Measurements from ENCODE around the gene SESN1.

SESN1 gene

DNA sequence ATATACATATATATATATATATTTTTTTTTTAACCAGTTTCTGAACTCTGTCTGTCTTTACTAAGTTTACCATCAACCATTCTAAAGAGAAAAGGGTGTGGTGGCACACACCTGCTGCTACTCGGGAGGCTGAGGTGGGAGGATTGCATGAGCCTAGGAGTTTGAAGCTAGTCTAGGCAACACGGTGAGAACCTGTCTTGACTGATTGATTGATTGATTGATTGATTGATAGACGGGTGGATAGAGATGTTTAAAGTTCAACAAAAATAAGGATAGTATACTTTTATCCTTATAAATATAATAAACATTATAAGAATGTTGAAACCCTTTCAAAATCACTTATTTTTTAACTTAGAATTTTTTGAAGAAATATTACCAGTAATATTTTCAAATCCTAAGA is 30.9 kb upstream of the SESN1 start (continued):
- TF ChIP-seq, protein P1, sequence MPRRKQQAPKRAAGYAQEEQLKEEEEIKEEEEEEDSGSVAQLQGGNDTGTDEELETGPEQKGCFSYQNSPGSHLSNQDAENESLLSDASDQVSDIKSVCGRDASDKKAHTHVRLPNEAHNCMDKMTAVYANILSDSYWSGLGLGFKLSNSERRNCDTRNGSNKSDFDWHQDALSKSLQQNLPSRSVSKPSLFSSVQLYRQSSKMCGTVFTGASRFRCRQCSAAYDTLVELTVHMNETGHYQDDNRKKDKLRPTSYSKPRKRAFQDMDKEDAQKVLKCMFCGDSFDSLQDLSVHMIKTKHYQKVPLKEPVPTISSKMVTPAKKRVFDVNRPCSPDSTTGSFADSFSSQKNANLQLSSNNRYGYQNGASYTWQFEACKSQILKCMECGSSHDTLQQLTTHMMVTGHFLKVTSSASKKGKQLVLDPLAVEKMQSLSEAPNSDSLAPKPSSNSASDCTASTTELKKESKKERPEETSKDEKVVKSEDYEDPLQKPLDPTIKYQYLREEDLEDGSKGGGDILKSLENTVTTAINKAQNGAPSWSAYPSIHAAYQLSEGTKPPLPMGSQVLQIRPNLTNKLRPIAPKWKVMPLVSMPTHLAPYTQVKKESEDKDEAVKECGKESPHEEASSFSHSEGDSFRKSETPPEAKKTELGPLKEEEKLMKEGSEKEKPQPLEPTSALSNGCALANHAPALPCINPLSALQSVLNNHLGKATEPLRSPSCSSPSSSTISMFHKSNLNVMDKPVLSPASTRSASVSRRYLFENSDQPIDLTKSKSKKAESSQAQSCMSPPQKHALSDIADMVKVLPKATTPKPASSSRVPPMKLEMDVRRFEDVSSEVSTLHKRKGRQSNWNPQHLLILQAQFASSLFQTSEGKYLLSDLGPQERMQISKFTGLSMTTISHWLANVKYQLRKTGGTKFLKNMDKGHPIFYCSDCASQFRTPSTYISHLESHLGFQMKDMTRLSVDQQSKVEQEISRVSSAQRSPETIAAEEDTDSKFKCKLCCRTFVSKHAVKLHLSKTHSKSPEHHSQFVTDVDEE (CRISPR knock-in tag; IDR thresholded peaks at IDR 0.05): no peak
- TF ChIP-seq ZNF8 (CRISPR knock-in tag; IDR thresholded peaks at IDR 0.05) (no peak), RARB (CRISPR knock-in tag; IDR thresholded peaks at IDR 0.05) (no peak), ARNTL (CRISPR knock-in tag; IDR thresholded peaks at IDR 0.05; ENCODE audit: borderline replicate concordance, low read depth) (no peak), PPARA (CRISPR knock-in tag; IDR thresholded peaks at IDR 0.05; ENCODE audit: borderline replicate concordance) (no peak)

DNA sequence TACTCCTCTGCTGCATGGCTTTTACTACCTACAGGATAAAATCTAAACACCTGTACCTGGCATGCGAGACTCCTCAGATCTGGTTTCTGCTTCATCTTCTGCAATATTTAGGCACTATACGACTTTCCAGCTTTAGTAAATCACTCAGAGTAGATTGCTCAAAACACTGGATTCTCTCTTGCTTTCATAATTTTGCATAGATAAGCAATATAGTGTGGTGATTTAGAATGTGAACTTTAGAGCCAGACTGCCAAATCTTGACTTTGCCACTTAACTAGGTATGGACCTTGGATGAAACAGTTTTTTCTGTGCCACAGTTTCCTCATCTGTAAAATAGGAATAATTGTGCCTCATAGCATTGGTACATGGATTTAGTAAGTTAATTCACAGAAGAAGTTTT is 29.6 kb upstream of the SESN1 start:
- ATAC-seq: no peak
- no peak for TF ChIP-seq GLIS3 (CRISPR knock-in tag; IDR thresholded peaks at IDR 0.05)
- TF ChIP-seq ZNF70 (CRISPR knock-in tag; IDR thresholded peaks at IDR 0.05): no peak
- TF ChIP-seq, protein P2, sequence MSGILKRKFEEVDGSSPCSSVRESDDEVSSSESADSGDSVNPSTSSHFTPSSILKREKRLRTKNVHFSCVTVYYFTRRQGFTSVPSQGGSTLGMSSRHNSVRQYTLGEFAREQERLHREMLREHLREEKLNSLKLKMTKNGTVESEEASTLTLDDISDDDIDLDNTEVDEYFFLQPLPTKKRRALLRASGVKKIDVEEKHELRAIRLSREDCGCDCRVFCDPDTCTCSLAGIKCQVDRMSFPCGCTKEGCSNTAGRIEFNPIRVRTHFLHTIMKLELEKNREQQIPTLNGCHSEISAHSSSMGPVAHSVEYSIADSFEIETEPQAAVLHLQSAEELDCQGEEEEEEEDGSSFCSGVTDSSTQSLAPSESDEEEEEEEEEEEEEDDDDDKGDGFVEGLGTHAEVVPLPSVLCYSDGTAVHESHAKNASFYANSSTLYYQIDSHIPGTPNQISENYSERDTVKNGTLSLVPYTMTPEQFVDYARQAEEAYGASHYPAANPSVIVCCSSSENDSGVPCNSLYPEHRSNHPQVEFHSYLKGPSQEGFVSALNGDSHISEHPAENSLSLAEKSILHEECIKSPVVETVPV (CRISPR knock-in tag; IDR thresholded peaks at IDR 0.05): no peak
- TF ChIP-seq RARB (CRISPR knock-in tag; IDR thresholded peaks at IDR 0.05): no peak
- TF ChIP-seq BACH2 (CRISPR knock-in tag; IDR thresholded peaks at IDR 0.05; ENCODE audit: borderline replicate concordance): no peak
- TF ChIP-seq, protein P1 (CRISPR knock-in tag; IDR thresholded peaks at IDR 0.05): no peak
- TF ChIP-seq TCF4 (CRISPR knock-in tag; IDR thresholded peaks at IDR 0.05; ENCODE audit: borderline replicate concordance): no peak
- no peak for TF ChIP-seq OSR1 (CRISPR knock-in tag; IDR thresholded peaks at IDR 0.05)
- no peak for TF ChIP-seq ESRRG (CRISPR knock-in tag; IDR thresholded peaks at IDR 0.05)
- TF ChIP-seq ZFP30 (CRISPR knock-in tag; IDR thresholded peaks at IDR 0.05): no peak
- no peak for TF ChIP-seq PPARA (CRISPR knock-in tag; IDR thresholded peaks at IDR 0.05; ENCODE audit: borderline replicate concordance)
- TF ChIP-seq SNAI2 (CRISPR knock-in tag; IDR thresholded peaks at IDR 0.05): no peak
- TF ChIP-seq, protein P3, sequence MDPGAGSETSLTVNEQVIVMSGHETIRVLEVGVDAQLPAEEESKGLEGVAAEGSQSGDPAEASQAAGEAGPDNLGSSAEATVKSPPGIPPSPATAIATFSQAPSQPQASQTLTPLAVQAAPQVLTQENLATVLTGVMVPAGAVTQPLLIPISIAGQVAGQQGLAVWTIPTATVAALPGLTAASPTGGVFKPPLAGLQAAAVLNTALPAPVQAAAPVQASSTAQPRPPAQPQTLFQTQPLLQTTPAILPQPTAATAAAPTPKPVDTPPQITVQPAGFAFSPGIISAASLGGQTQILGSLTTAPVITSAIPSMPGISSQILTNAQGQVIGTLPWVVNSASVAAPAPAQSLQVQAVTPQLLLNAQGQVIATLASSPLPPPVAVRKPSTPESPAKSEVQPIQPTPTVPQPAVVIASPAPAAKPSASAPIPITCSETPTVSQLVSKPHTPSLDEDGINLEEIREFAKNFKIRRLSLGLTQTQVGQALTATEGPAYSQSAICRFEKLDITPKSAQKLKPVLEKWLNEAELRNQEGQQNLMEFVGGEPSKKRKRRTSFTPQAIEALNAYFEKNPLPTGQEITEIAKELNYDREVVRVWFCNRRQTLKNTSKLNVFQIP (CRISPR knock-in tag; IDR thresholded peaks at IDR 0.05; ENCODE audit: borderline replicate concordance, low read depth): no peak
- TF ChIP-seq ZNF8 (CRISPR knock-in tag; IDR thresholded peaks at IDR 0.05): no peak
- TF ChIP-seq TOX (CRISPR knock-in tag; IDR thresholded peaks at IDR 0.05; ENCODE audit: borderline replicate concordance): no peak
- TF ChIP-seq, protein P4, sequence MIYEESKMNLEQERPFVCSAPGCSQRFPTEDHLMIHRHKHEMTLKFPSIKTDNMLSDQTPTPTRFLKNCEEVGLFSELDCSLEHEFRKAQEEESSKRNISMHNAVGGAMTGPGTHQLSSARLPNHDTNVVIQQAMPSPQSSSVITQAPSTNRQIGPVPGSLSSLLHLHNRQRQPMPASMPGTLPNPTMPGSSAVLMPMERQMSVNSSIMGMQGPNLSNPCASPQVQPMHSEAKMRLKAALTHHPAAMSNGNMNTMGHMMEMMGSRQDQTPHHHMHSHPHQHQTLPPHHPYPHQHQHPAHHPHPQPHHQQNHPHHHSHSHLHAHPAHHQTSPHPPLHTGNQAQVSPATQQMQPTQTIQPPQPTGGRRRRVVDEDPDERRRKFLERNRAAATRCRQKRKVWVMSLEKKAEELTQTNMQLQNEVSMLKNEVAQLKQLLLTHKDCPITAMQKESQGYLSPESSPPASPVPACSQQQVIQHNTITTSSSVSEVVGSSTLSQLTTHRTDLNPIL (CRISPR knock-in tag; IDR thresholded peaks at IDR 0.05; ENCODE audit: low read depth): no peak
- TF ChIP-seq ZNF565 (CRISPR knock-in tag; conservative IDR thresholded peaks at IDR 0.05; ENCODE audit: low read depth): no peak
- TF ChIP-seq CSDC2 (CRISPR knock-in tag; IDR thresholded peaks at IDR 0.05): no peak
- TF ChIP-seq, protein P5, sequence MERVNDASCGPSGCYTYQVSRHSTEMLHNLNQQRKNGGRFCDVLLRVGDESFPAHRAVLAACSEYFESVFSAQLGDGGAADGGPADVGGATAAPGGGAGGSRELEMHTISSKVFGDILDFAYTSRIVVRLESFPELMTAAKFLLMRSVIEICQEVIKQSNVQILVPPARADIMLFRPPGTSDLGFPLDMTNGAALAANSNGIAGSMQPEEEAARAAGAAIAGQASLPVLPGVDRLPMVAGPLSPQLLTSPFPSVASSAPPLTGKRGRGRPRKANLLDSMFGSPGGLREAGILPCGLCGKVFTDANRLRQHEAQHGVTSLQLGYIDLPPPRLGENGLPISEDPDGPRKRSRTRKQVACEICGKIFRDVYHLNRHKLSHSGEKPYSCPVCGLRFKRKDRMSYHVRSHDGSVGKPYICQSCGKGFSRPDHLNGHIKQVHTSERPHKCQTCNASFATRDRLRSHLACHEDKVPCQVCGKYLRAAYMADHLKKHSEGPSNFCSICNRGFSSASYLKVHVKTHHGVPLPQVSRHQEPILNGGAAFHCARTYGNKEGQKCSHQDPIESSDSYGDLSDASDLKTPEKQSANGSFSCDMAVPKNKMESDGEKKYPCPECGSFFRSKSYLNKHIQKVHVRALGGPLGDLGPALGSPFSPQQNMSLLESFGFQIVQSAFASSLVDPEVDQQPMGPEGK (CRISPR knock-in tag; IDR thresholded peaks at IDR 0.05; ENCODE audit: borderline replicate concordance): no peak
- no peak for TF ChIP-seq ISL1 (CRISPR knock-in tag; IDR thresholded peaks at IDR 0.05)
